Endothelial cell of umbilical vein (primary cell): ENCODE data around the gene HINT2. TPM values are rescaled to one million over a fixed set of nuclear protein-coding genes. Genes with fewer than 3 reads are reported as not detected.

Experiments
- BruUV-seq: library from RNA; stranded (reverse); fragments of 400-500 nt; replicated peaks from 2 replicates; lab custom pipeline; 2021; lab: Mats Ljungman, UMichigan
- CTCF ChIA-PET: fragments of 300-600, 350-600 bp; sonication (Branson Sonifier 250); formaldehyde crosslinking; loops from one replicate; lab custom pipeline; 2021; ENCODE audit warnings: antibody characterized with exemption, inconsistent platforms; lab: Charles Lee
- POLR2A ChIA-PET: fragments of 300-600, 350-600 bp; sonication (Branson Sonifier 250); formaldehyde crosslinking; loops from one replicate; lab custom pipeline; 2021; ENCODE audit warnings: antibody characterized with exemption, inconsistent platforms; lab: Charles Lee
- DNase-seq: peaks from one replicate; pipeline ENCODE4 v3.0.0-alpha.2; 2011; ENCODE audit warnings: low read depth, low spot score
- FAIRE-seq: peaks from 2 replicates; lab custom pipeline; 2011; peaks lifted over from hg19 to GRCh38; lab: Jason Lieb, UNC
- H2AFZ ChIP-seq: 2 replicates; pipeline ENCODE4 v1.6.0; 2012; ENCODE audit warnings: low read depth, low read length, control low read depth, inconsistent platforms
- H3K27ac ChIP-seq: 2 replicates; pipeline ENCODE4 v1.5.1; 2011; ENCODE audit warnings: low read depth, mild to moderate bottlenecking, control low read depth, low read length, moderate library complexity; ENCODE audit not compliant: insufficient read depth
- H3K27me3 ChIP-seq, 2 experiments: 2 replicates each; pipeline versions ENCODE4 v1.6.0 to v1.6.1; 2011; ENCODE audit warnings: low read length in 2 of 2, mixed read lengths in 1 of 2; ENCODE audit not compliant: control insufficient read depth in 2 of 2, insufficient read depth in 2 of 2
- H3K36me3 ChIP-seq, 2 experiments: 2 replicates in 1 of 2; 3 replicates in 1 of 2; pipeline ENCODE4 v1.5.1; 2011; ENCODE audit warnings: low read length in 2 of 2, mild to moderate bottlenecking in 1 of 2, moderate library complexity in 1 of 2; ENCODE audit not compliant: control insufficient read depth in 2 of 2, insufficient read depth in 2 of 2; ENCODE audit errors: extremely low read depth in 1 of 2
- H3K4me1 ChIP-seq: 3 replicates; pipeline ENCODE4 v1.5.1; 2011; ENCODE audit warnings: mild to moderate bottlenecking, low read length; ENCODE audit not compliant: control insufficient read depth, insufficient read depth; ENCODE audit errors: extremely low read depth
- H3K4me2 ChIP-seq: 2 replicates; pipeline ENCODE4 v1.6.1; 2011; ENCODE audit warnings: low read length, control low read depth, mixed read lengths; ENCODE audit not compliant: insufficient read depth
- H3K4me3 ChIP-seq, 3 experiments: fragments of 200-600 bp in 1 of 3; sonication (generic), shearing (Covaris generic) in 1 of 3; replicated peaks in 1 of 3; 2 replicates each; pipeline ENCODE4 v1.5.1; 2011 to 2016; ENCODE audit warnings: control low read depth in 3 of 3, low read length in 3 of 3, mild to moderate bottlenecking in 2 of 3, inconsistent platforms in 1 of 3, low read depth in 1 of 3, moderate library complexity in 1 of 3; ENCODE audit not compliant: insufficient read depth in 1 of 3
- H3K79me2 ChIP-seq: 2 replicates; pipeline ENCODE4 v1.6.0; 2012; ENCODE audit warnings: low read length, inconsistent platforms; ENCODE audit not compliant: control insufficient read depth, insufficient read depth
- H3K9ac ChIP-seq: replicated peaks from 2 replicates; pipeline ENCODE3; 2011; ENCODE audit warnings: low read length, control low read depth; ENCODE audit not compliant: insufficient read depth; ENCODE audit errors: extremely low read depth
- H3K9me1 ChIP-seq: replicated peaks from 3 replicates; pipeline ENCODE4 v1.6.0; 2011; ENCODE audit warnings: mild to moderate bottlenecking, low read length; ENCODE audit not compliant: control insufficient read depth, insufficient read depth; ENCODE audit errors: extremely low read depth
- H3K9me3 ChIP-seq: replicated peaks from 2 replicates; pipeline ENCODE4 v1.5.1; 2012; ENCODE audit warnings: low read length, inconsistent platforms; ENCODE audit not compliant: control insufficient read depth, insufficient read depth
- H4K20me1 ChIP-seq: replicated peaks from 2 replicates; pipeline ENCODE3; 2011; ENCODE audit warnings: mild to moderate bottlenecking, low read length; ENCODE audit not compliant: control insufficient read depth, insufficient read depth; ENCODE audit errors: extremely low read depth
- EZH2 ChIP-seq: IDR thresholded peaks from 2 replicates; pipeline ENCODE4 v1.6.1; 2012; ENCODE audit warnings: borderline replicate concordance, low read depth, mild to moderate bottlenecking, moderate library complexity, low read length, inconsistent platforms; ENCODE audit not compliant: severe bottlenecking
- GATA2 ChIP-seq: IDR thresholded peaks from 2 replicates; pipeline ENCODE4 v1.7.0; 2011; ENCODE audit warnings: low read depth, mild to moderate bottlenecking, moderate library complexity, mixed read lengths, low read length; ENCODE audit not compliant: insufficient read length, insufficient read depth
- JUN ChIP-seq: IDR thresholded peaks from 2 replicates; pipeline ENCODE4 v1.6.1; 2011; ENCODE audit warnings: borderline replicate concordance, low read depth; ENCODE audit not compliant: insufficient read length, insufficient read depth
- MYC ChIP-seq: IDR thresholded peaks from one replicate; pipeline ENCODE4 v1.6.1; 2011; ENCODE audit warnings: mild to moderate bottlenecking, low read depth, low read length
- dilution Hi-C: fragments of 300-500 bp; cut with MboI; formaldehyde crosslinking; loops from one replicate; pipeline ENCODE4 v1.15.0; 2019; ENCODE audit warnings: low sequenced_read_pairs; ENCODE audit not compliant: extremely low pct_ligation_motif_present
- intact Hi-C: fragments of 100-400 bp; cut with micrococcal nuclease; formaldehyde crosslinking; loops from one replicate; pipeline ENCODE4 v1.10.0; 2022
- polyA plus RNA-seq, 4 experiments: library from polyadenylated mRNA; depleted of rRNA in 3 of 4; stranded (reverse) in 3 of 4; unstranded in 1 of 4; fragments of >200 nt; gene quantifications; 2 replicates each; pipeline versions ENCODE4 v1.2.1 to v1.2.3, GENCODE V29; 2011 to 2012; ENCODE audit warnings: missing spikeins in 1 of 4
- total RNA-seq: library from RNA; stranded (reverse); gene quantifications from 2 replicates; pipeline ENCODE4 v1.2.3, GENCODE V29; 2021
- TF ChIP-seq, protein P1 (sequence below), 2 donors: IDR thresholded peaks; 1 replicate in 1 of 2; 2 replicates in 1 of 2; pipeline ENCODE4 v1.5.1; 2011; ENCODE audit warnings: low read length in 2 of 2, mild to moderate bottlenecking in 2 of 2, moderate library complexity in 2 of 2, control low read depth in 1 of 2, inconsistent platforms in 1 of 2, low read depth in 1 of 2; ENCODE audit not compliant: insufficient read depth in 1 of 2; ENCODE audit errors: extremely low read depth in 1 of 2

Gene HINT2
- total and polyA plus RNA-seq, 2 donors (not counting 3 experiments of a cell fraction or from before 2014, with no cell fraction given): 27.2 to 42.1 TPM

DNA sequence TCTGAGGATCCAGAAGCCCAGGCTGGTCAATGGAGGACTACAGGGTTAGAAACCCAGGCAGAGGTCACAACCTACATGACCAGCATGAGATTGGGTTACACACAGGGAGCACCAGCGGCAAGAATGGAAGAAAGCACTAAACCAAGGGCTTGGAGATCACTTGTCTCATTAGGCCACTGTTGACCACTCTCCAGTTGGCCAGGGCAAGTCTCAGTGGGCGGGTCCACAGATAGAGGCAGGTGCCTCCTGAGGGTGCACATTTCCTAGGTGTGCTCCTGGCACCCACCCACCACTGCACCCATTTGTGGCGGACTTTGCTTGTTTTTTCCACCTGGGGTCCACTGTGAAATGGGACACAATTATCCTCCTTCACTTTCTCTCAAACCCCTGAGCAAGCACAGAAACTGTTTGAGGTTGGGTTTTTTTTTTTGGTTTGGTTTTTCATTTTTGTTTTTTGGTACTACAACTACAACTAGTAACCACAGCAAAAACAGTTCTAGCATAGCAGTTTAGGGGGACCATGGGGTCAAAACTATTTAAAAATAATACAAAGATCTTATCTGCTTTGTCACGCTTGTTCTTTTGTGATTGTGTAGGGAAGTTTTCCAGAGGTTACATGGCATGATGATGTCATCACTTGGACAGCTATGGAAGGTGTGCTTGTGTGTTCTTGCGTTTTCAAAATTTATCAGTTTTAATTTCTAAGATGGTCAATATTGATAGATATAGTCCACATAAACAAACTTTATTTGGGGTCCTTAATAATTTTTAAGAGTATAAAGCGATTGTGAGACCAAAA lies 17.3 kb downstream of the HINT2 start:
- Histone ChIP-seq H2AFZ (no peak overlapping the region), H3K4me1 (peaks cover 40% of the 10 kb centered on the region), H3K27ac (peak overlapping the region; percentile 21), H3K4me3 (no peak overlapping the region), H3K4me2 (no peak overlapping the region), H3K9me3 (no peaks in the 10 kb centered on the region), H3K9me1 (no peaks in the 10 kb centered on the region), H3K9ac (peak overlapping the region; percentile 6), H3K79me2 (peaks cover 6% of the 10 kb centered on the region), H4K20me1 (no peaks in the 10 kb centered on the region), H3K27me3 (no peaks in the 10 kb centered on the region), H3K36me3 (no peaks in the 10 kb centered on the region)
- no peak for DNase-seq
- intact Hi-C loops (loop anchor here (2.0 kb wide), 1 partner anchor 15 kb away; the partner anchor contains the start of gene SPAG8), dilution Hi-C loops (no loop called here)
- FAIRE-seq: peak; percentile 12
- BruUV-seq: no TSS peak
- CTCF ChIA-PET: interaction anchor here (1.1 to 1.4 kb wide), 2 partner anchors 14 to 29 kb away, joined by 5 to 7 read pairs; no protein-coding TSS in a partner anchor
- TF ChIP-seq GATA2: peak; percentile 51
- TF ChIP-seq MYC: no peak
- TF ChIP-seq JUN: peak; percentile 47
- POLR2A ChIA-PET: no interaction called here

DNA sequence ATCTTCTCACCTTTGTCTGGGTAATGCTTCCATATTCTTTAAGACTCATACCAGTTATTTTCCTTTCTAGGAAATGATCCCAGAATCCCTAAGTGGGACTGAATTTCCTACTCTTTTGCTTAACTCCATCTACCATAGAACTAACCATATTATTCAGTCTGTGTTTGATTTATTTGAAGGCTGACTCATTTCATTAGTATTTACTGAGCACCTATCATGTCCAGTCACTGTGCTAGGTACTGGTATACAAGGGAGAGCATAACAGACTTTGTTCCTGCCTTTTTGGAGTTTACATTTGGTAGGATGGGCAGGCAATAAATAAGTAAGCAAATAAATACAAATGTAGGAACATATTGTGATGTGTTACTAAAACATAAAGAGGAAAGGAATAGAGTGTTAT lies 19.1 kb downstream of the HINT2 start:
- Histone ChIP-seq H3K9ac (no peak overlapping the region), H3K4me3 (no peak overlapping the region), H2AFZ (no peak overlapping the region), H3K27me3 (no peaks in the 10 kb centered on the region), H3K9me3 (no peaks in the 10 kb centered on the region), H3K27ac (no peak overlapping the region), H3K79me2 (peaks cover 7% of the 10 kb centered on the region), H3K4me2 (no peak overlapping the region), H4K20me1 (no peaks in the 10 kb centered on the region), H3K4me1 (peaks cover 41% of the 10 kb centered on the region), H3K36me3 (no peaks in the 10 kb centered on the region), H3K9me1 (no peaks in the 10 kb centered on the region)
- dilution Hi-C loops (no loop called here), intact Hi-C loops (no loop called here)
- DNase-seq (no peak), FAIRE-seq (no peak)
- CTCF ChIA-PET: interaction anchor here (1.1 to 1.4 kb wide), 3 partner anchors 20 to 87 kb away, joined by 3 to 5 read pairs (median 5); no protein-coding TSS in a partner anchor
- POLR2A ChIA-PET: interaction anchor here (0.6 kb wide), 1 partner anchor 33 kb away, joined by 5 read pairs; the partner anchor contains the start of genes FAM221B and TMEM8B
- BruUV-seq: no TSS peak
- TF ChIP-seq, protein P1, sequence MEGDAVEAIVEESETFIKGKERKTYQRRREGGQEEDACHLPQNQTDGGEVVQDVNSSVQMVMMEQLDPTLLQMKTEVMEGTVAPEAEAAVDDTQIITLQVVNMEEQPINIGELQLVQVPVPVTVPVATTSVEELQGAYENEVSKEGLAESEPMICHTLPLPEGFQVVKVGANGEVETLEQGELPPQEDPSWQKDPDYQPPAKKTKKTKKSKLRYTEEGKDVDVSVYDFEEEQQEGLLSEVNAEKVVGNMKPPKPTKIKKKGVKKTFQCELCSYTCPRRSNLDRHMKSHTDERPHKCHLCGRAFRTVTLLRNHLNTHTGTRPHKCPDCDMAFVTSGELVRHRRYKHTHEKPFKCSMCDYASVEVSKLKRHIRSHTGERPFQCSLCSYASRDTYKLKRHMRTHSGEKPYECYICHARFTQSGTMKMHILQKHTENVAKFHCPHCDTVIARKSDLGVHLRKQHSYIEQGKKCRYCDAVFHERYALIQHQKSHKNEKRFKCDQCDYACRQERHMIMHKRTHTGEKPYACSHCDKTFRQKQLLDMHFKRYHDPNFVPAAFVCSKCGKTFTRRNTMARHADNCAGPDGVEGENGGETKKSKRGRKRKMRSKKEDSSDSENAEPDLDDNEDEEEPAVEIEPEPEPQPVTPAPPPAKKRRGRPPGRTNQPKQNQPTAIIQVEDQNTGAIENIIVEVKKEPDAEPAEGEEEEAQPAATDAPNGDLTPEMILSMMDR (IDR thresholded peaks at IDR 0.05; ENCODE audit: extremely low read depth in 1 of 2, insufficient read depth in 1 of 2, low read depth in 1 of 2, low read length in 2 of 2): no peak
- TF ChIP-seq JUN (no peak), EZH2 (no peak)
